H1 (cell line): Measurements from ENCODE around the gene GCK. TPM values are rescaled to one million over a fixed set of nuclear protein-coding genes. Genes with fewer than 3 reads are reported as not detected.

Experiments used
- CTCF ChIA-PET: fragments of 300-600 bp; sonication (Branson Sonifier 250); formaldehyde crosslinking; loops from one replicate; lab custom pipeline; 2021; ENCODE audit not compliant: partially characterized antibody; lab: Charles Lee
- POLR2A ChIA-PET: fragments of 300-600 bp; sonication (Branson Sonifier 250); formaldehyde crosslinking; loops from one replicate; lab custom pipeline; 2021; ENCODE audit warnings: inconsistent platforms; ENCODE audit not compliant: partially characterized antibody; lab: Charles Lee
- DNase-seq, 2 experiments: peaks; one replicate each; pipeline versions ENCODE4 v3.0.0 to v3.0.0-alpha.2; 2010 to 2022; ENCODE audit warnings: low spot score in 2 of 2, low read depth in 1 of 2, mixed read lengths in 1 of 2
- FAIRE-seq: peaks from 2 replicates; lab custom pipeline; 2011; peaks lifted over from hg19 to GRCh38; lab: Jason Lieb, UNC
- H2AFZ ChIP-seq: 2 replicates; pipeline ENCODE4 v1.8.1; 2012; ENCODE audit warnings: low read length, inconsistent platforms
- H2AK5ac ChIP-seq: 2 replicates; pipeline ENCODE4 v1.6.1; 2013; ENCODE audit warnings: low read depth, low read length
- H2BK120ac ChIP-seq: replicated peaks from 2 replicates; pipeline ENCODE3; 2013; ENCODE audit warnings: low read depth, low read length, inconsistent platforms
- H2BK12ac ChIP-seq: 2 replicates; pipeline ENCODE4 v1.6.1; 2013; ENCODE audit warnings: low read depth, low read length
- H2BK15ac ChIP-seq: 2 replicates; pipeline ENCODE4 v1.6.1; 2013; ENCODE audit warnings: low read length
- H2BK20ac ChIP-seq: 2 replicates; pipeline ENCODE4 v1.6.1; 2013; ENCODE audit warnings: low read length
- H2BK5ac ChIP-seq: 2 replicates; pipeline ENCODE4 v1.6.1; 2013; ENCODE audit warnings: low read depth, low read length
- H3K14ac ChIP-seq: 2 replicates; pipeline ENCODE4 v1.6.1; 2013; ENCODE audit warnings: inconsistent platforms; ENCODE audit not compliant: insufficient read length
- H3K18ac ChIP-seq: 2 replicates; pipeline ENCODE4 v1.6.1; 2013; ENCODE audit warnings: low read length; ENCODE audit errors: extremely low read depth
- H3K23ac ChIP-seq: 2 replicates; pipeline ENCODE4 v1.6.1; 2013; ENCODE audit warnings: inconsistent platforms; ENCODE audit not compliant: insufficient read length
- H3K23me2 ChIP-seq: 2 replicates; pipeline ENCODE4 v1.6.1; 2013; ENCODE audit warnings: low read depth, low read length
- H3K27ac ChIP-seq: 2 replicates; pipeline ENCODE4 v1.6.1; 2011; ENCODE audit warnings: low read depth, low read length, inconsistent platforms
- H3K27me3 ChIP-seq, 4 experiments: replicated peaks in 1 of 4; 1 replicate in 1 of 4; 2 replicates in 3 of 4; pipeline versions ENCODE4 v1.6.1 to v1.8.1; 2011 to 2013; ENCODE audit warnings: low read length in 3 of 4, mild to moderate bottlenecking in 3 of 4, inconsistent platforms in 2 of 4, mixed read lengths in 2 of 4, moderate library complexity in 1 of 4; ENCODE audit not compliant: control insufficient read depth in 3 of 4, insufficient read depth in 3 of 4; ENCODE audit errors: extremely low read depth in 1 of 4
- H3K36me3 ChIP-seq, 4 experiments: 2 replicates each; pipeline versions ENCODE4 v1.6.1 to v1.8.1; 2011 to 2013; ENCODE audit warnings: mild to moderate bottlenecking in 4 of 4, low read length in 3 of 4, moderate library complexity in 2 of 4, control low read depth in 1 of 4, inconsistent platforms in 1 of 4; ENCODE audit not compliant: insufficient read depth in 4 of 4, control insufficient read depth in 2 of 4
- H3K4ac ChIP-seq: replicated peaks from 2 replicates; pipeline ENCODE3; 2013; ENCODE audit warnings: low read length, low read depth, mixed read lengths, inconsistent platforms; ENCODE audit not compliant: insufficient read length
- H3K4me1 ChIP-seq, 4 experiments: replicated peaks in 1 of 4; 1 replicate in 1 of 4; 2 replicates in 3 of 4; pipeline versions ENCODE4 v1.6.1 to v1.8.1; 2011 to 2013; ENCODE audit warnings: low read length in 3 of 4, inconsistent platforms in 2 of 4, mixed read lengths in 1 of 4; ENCODE audit not compliant: insufficient read depth in 4 of 4, control insufficient read depth in 3 of 4
- H3K4me2 ChIP-seq, 2 experiments: 2 replicates each; pipeline versions ENCODE4 v1.6.1 to v1.8.1; 2011 to 2013; ENCODE audit warnings: low read depth in 2 of 2, low read length in 2 of 2, control low read depth in 1 of 2, inconsistent platforms in 1 of 2, mild to moderate bottlenecking in 1 of 2; ENCODE audit not compliant: insufficient read depth in 1 of 2
- H3K4me3 ChIP-seq, 4 experiments: fragments of 200-600, 300-600 bp in 1 of 4; sonication (generic), shearing (Covaris generic), sonication (Bioruptor Twin) in 1 of 4; 2 replicates each; pipeline versions ENCODE4 v1.5.1 to v1.8.1; 2011 to 2016; ENCODE audit warnings: low read length in 4 of 4, low read depth in 3 of 4, control low read depth in 2 of 4, inconsistent platforms in 2 of 4, mild to moderate bottlenecking in 2 of 4, mixed read lengths in 1 of 4, moderate library complexity in 1 of 4; ENCODE audit not compliant: insufficient read depth in 2 of 4; ENCODE audit errors: extremely low read depth in 1 of 4
- H3K56ac ChIP-seq: replicated peaks from 2 replicates; pipeline ENCODE3; 2013; ENCODE audit warnings: low read depth, mild to moderate bottlenecking, mixed read lengths, low read length, inconsistent platforms; ENCODE audit not compliant: insufficient read length
- H3K79me1 ChIP-seq: 2 replicates; pipeline ENCODE4 v1.6.1; 2013; ENCODE audit warnings: low read depth, low read length, control low read depth
- H3K79me2 ChIP-seq, 2 experiments: 2 replicates each; pipeline versions ENCODE4 v1.6.1 to v1.8.1; 2012 to 2013; ENCODE audit warnings: low read length in 2 of 2, mild to moderate bottlenecking in 2 of 2, inconsistent platforms in 1 of 2; ENCODE audit not compliant: insufficient read depth in 2 of 2, control insufficient read depth in 1 of 2
- H3K9ac ChIP-seq, 4 experiments: replicated peaks in 1 of 4; 1 replicate in 1 of 4; 2 replicates in 3 of 4; pipeline versions ENCODE4 v1.6.1 to v1.8.1; 2011 to 2013; ENCODE audit warnings: low read depth in 3 of 4, low read length in 3 of 4, control low read depth in 2 of 4, mild to moderate bottlenecking in 2 of 4, moderate library complexity in 2 of 4, inconsistent platforms in 1 of 4; ENCODE audit errors: extremely low read depth in 1 of 4
- H3K9me3 ChIP-seq, 2 experiments: 2 replicates each; pipeline versions ENCODE4 v1.6.1 to v1.8.1; 2012 to 2013; ENCODE audit warnings: mild to moderate bottlenecking in 2 of 2, moderate library complexity in 2 of 2, control low read depth in 1 of 2, inconsistent platforms in 1 of 2, low read depth in 1 of 2, low read length in 1 of 2, mixed read lengths in 1 of 2; ENCODE audit not compliant: insufficient read depth in 2 of 2
- H4K20me1 ChIP-seq, 2 experiments: replicated peaks in 1 of 2; 2 replicates each; pipeline versions ENCODE3 to v1.8.1; 2011 to 2013; ENCODE audit warnings: inconsistent platforms in 2 of 2, low read length in 2 of 2, mild to moderate bottlenecking in 1 of 2; ENCODE audit not compliant: insufficient read depth in 2 of 2, control insufficient read depth in 1 of 2
- H4K5ac ChIP-seq: 2 replicates; pipeline ENCODE4 v1.6.1; 2013; ENCODE audit warnings: low read length, low read depth, mixed read lengths, inconsistent platforms; ENCODE audit not compliant: insufficient read length
- H4K8ac ChIP-seq: 2 replicates; pipeline ENCODE4 v1.8.0; 2013; ENCODE audit warnings: mild to moderate bottlenecking, moderate library complexity, low read length, inconsistent platforms; ENCODE audit not compliant: insufficient read depth; ENCODE audit errors: extremely low read depth
- H4K91ac ChIP-seq: replicated peaks from 2 replicates; pipeline ENCODE3; 2013; ENCODE audit warnings: low read length, mixed read lengths, inconsistent platforms; ENCODE audit not compliant: insufficient read length
- SIX5 ChIP-seq: IDR thresholded peaks from 2 replicates; pipeline ENCODE4 v1.6.1; 2011; ENCODE audit warnings: mild to moderate bottlenecking, low read depth, low read length
- WGBS, 2 experiments: shearing (Covaris generic) in 1 of 2; methylation state at CpG; one replicate each; pipeline versions ENCODE4 v1.1.6 to v1.1.7; 2013 to 2015; ENCODE audit warnings: low lambda C conversion rate in 2 of 2, mixed read lengths in 2 of 2, inconsistent platforms in 1 of 2, low coverage in 1 of 2, missing lambda C conversion rate in 1 of 2; ENCODE audit not compliant: insufficient replicate concordance in 2 of 2, insufficient coverage in 1 of 2, insufficient read length in 1 of 2; ENCODE audit errors: extremely low coverage in 1 of 2, missing lambda C conversion rate in 1 of 2; 5-methylcytosine and 5-hydroxymethylcytosine counted together
- long read RNA-seq, 2 experiments: library from RNA in 1 of 2; library from capped mRNA in 1 of 2; stranded (forward); transcript quantifications; one replicate each; pipeline ENCODE4 v2.0.0, GENCODE V29; 2021; ENCODE audit warnings: inconsistent platforms in 1 of 2
- polyA minus RNA-seq, 3 experiments: library from RNA; depleted of rRNA, polyadenylated mRNA; stranded (reverse); fragments of >200 nt; gene quantifications; 1 replicate in 2 of 3; 2 replicates in 1 of 3; pipeline ENCODE4 v1.2.3, GENCODE V29; 2011
- polyA plus RNA-seq, 7 experiments: library from polyadenylated mRNA; depleted of rRNA in 3 of 7; stranded (reverse) in 5 of 7; unstranded in 2 of 7; fragments of >200 nt in 5 of 7; fragments of 200-250 nt in 2 of 7; gene quantifications; 1 replicate in 5 of 7; 2 replicates in 1 of 7; 4 replicates in 1 of 7; pipeline versions ENCODE4 v1.2.1 to v1.2.3, GENCODE V29; 2011 to 2013; ENCODE audit warnings: missing spikeins in 2 of 7, mixed read lengths in 2 of 7
- total RNA-seq: library from RNA; stranded (reverse); fragmentation: NEBNext Ultra II Directional; extraction: Animal tissue kit (Norgen Biotek cat#: 25700); gene quantifications from 2 replicates; pipeline ENCODE4 v1.2.1, GENCODE V29; 2021

The GCK gene
- 4.1 and 4.9 TPM in 2 replicates for total RNA-seq
- polyA plus RNA-seq (2011; rRNA removed): 2.4 and 4.3 TPM in 2 replicates
- 3.8 TPM for polyA plus RNA-seq (2011; cell fraction: cytosol; rRNA removed)
- polyA plus RNA-seq (2011; cell fraction: nucleus; rRNA removed): 3.8 TPM
- polyA plus RNA-seq (2012, experiment 1 of 2): 1.9 to 3.7 TPM (median 3.2 TPM) in 4 replicates
- 3.3 TPM for polyA plus RNA-seq (2012, experiment 2 of 2)
- polyA plus RNA-seq (2013, experiment 1 of 2): 3.1 TPM
- polyA plus RNA-seq (2013, experiment 2 of 2): 3.0 TPM
- polyA minus RNA-seq (2011; rRNA and poly(A)+ RNA removed): 0.71 and 1.2 TPM in 2 replicates
- polyA minus RNA-seq (2011; cell fraction: cytosol; rRNA and poly(A)+ RNA removed): 2.1 TPM
- polyA minus RNA-seq (2011; cell fraction: nucleus; rRNA and poly(A)+ RNA removed): 2.0 TPM
- long read RNA-seq, experiment 1, transcript GCK-201 (3 exons, 1,311 nt): major isoform, 5 of 9 reads
- long read RNA-seq, experiment 1, partial matches to known transcripts: 0 of 9 reads
- long read RNA-seq, experiment 1, other reads (novel, unspliced or antisense): 3 of 9 reads
- long read RNA-seq, experiment 2: 0 reads

DNA sequence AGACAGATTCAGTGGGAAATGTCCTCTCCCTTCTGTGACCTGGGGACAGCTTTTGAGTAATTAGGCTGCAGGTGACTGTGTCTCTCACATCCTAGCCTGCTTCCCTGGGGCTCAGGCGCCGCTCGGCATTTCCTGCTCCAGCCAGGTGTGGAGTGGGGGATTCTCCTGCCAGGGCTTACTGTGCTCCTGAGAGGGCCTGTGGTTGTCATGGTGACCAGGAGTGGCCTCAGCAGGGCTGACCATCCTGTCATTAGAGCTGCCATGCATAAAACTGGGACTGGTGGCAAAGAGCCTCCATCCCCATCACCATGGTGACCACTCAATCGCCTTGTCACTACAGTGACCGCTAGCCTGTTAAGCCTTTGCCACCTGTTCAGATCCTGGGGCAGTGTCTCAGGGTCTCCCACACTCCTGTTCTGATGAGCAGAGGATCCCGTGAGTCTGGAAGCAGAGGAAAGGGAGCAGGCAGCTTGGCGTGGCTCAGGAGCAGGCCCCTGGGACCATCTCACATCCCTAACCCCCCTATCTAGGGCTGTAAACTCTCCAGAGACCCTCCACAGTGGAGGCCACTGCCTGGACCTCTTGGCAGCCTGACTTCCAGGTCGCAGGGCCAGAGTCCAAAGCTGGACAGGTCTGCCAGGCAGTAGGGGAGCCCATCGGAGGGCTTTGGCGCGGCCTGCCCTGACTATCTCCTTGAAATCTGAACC, at the start of gene GCK:
GCK (minus strand) TSS at position 154 of the 707 bp plus-strand sequence. CDS start 486 bp downstream, outside the sequence.
- TF ChIP-seq SIX5: no peak
- Histone ChIP-seq H2BK5ac (no peak within 1 kb of the TSS), H2BK15ac (no peak within 1 kb of the TSS), H3K79me1 (no peaks in the 10 kb centered on the region), H3K18ac (no peak within 1 kb of the TSS), H3K9ac (no peak within 1 kb of the TSS), H3K14ac (no peak within 1 kb of the TSS), H3K79me2 (no peaks in the 10 kb centered on the region), H3K27me3 (peaks cover 0 to 3% (median 0%) of the 10 kb centered on the region in 4 experiments; a peak in 2 of 7 replicates), H3K23ac (no peak within 1 kb of the TSS), H2AK5ac (no peak within 1 kb of the TSS), H3K23me2 (no peaks in the 10 kb centered on the region), H3K4ac (no peak within 1 kb of the TSS), H2AFZ (no peak within 1 kb of the TSS), H3K27ac (no peak within 1 kb of the TSS), H4K8ac (peak within 1 kb of the TSS; percentile 58; the same call in 1 of the 2 replicates), H4K20me1 (no peaks in the 10 kb centered on the region), H4K91ac (no peak within 1 kb of the TSS), H3K36me3 (no peaks in the 10 kb centered on the region), H3K9me3 (no peaks in the 10 kb centered on the region), H3K4me2 (no peak within 1 kb of the TSS), H3K56ac (no peak within 1 kb of the TSS), H2BK20ac (no peak within 1 kb of the TSS), H3K4me1 (peaks cover 0 to 3% (median 0%) of the 10 kb centered on the region in 4 experiments; a peak in 4 of 7 replicates), H3K4me3 (no peak within 1 kb of the TSS), H2BK120ac (no peak within 1 kb of the TSS), H4K5ac (no peak within 1 kb of the TSS), H2BK12ac (no peak within 1 kb of the TSS)
- 82% methylated on average over 10 of the region's 11 CpGs; no CpG with 5 or more reads in 1 of the 2 experiments for WGBS, 2 experiments
- FAIRE-seq: no peak
- CTCF ChIA-PET: interaction anchor here (0.6 kb wide), 1 partner anchor 25 kb away, joined by 3 read pairs; no protein-coding TSS in a partner anchor
- no peak for DNase-seq
- POLR2A ChIA-PET: interaction anchor here (1.0 kb wide), 1 partner anchor 49 kb away, joined by 3 read pairs; no protein-coding TSS in a partner anchor
